H1 (cell line): ENCODE results near the gene RAB24. TPM values are rescaled to one million over a fixed set of nuclear protein-coding genes. Genes with fewer than 3 reads are reported as not detected.

Experiments
- CTCF ChIA-PET: fragments of 300-600 bp; sonication (Branson Sonifier 250); formaldehyde crosslinking; loops from one replicate; lab custom pipeline; 2021; ENCODE audit not compliant: partially characterized antibody; lab: Charles Lee
- POLR2A ChIA-PET: fragments of 300-600 bp; sonication (Branson Sonifier 250); formaldehyde crosslinking; loops from one replicate; lab custom pipeline; 2021; ENCODE audit warnings: inconsistent platforms; ENCODE audit not compliant: partially characterized antibody; lab: Charles Lee
- DNase-seq, 2 experiments: peaks; one replicate each; pipeline versions ENCODE4 v3.0.0 to v3.0.0-alpha.2; 2010 to 2022; ENCODE audit warnings: low spot score in 2 of 2, low read depth in 1 of 2, mixed read lengths in 1 of 2
- FAIRE-seq: peaks from 2 replicates; lab custom pipeline; 2011; peaks lifted over from hg19 to GRCh38; lab: Jason Lieb, UNC
- H2AFZ ChIP-seq: 2 replicates; pipeline ENCODE4 v1.8.1; 2012; ENCODE audit warnings: low read length, inconsistent platforms
- H2AK5ac ChIP-seq: 2 replicates; pipeline ENCODE4 v1.6.1; 2013; ENCODE audit warnings: low read depth, low read length
- H2BK120ac ChIP-seq: replicated peaks from 2 replicates; pipeline ENCODE3; 2013; ENCODE audit warnings: low read depth, low read length, inconsistent platforms
- H2BK12ac ChIP-seq: 2 replicates; pipeline ENCODE4 v1.6.1; 2013; ENCODE audit warnings: low read depth, low read length
- H2BK15ac ChIP-seq: 2 replicates; pipeline ENCODE4 v1.6.1; 2013; ENCODE audit warnings: low read length
- H2BK20ac ChIP-seq: 2 replicates; pipeline ENCODE4 v1.6.1; 2013; ENCODE audit warnings: low read length
- H2BK5ac ChIP-seq: 2 replicates; pipeline ENCODE4 v1.6.1; 2013; ENCODE audit warnings: low read depth, low read length
- H3K14ac ChIP-seq: 2 replicates; pipeline ENCODE4 v1.6.1; 2013; ENCODE audit warnings: inconsistent platforms; ENCODE audit not compliant: insufficient read length
- H3K18ac ChIP-seq: 2 replicates; pipeline ENCODE4 v1.6.1; 2013; ENCODE audit warnings: low read length; ENCODE audit errors: extremely low read depth
- H3K23ac ChIP-seq: 2 replicates; pipeline ENCODE4 v1.6.1; 2013; ENCODE audit warnings: inconsistent platforms; ENCODE audit not compliant: insufficient read length
- H3K23me2 ChIP-seq: 2 replicates; pipeline ENCODE4 v1.6.1; 2013; ENCODE audit warnings: low read depth, low read length
- H3K27ac ChIP-seq: 2 replicates; pipeline ENCODE4 v1.6.1; 2011; ENCODE audit warnings: low read depth, low read length, inconsistent platforms
- H3K27me3 ChIP-seq, 4 experiments: replicated peaks in 1 of 4; 1 replicate in 1 of 4; 2 replicates in 3 of 4; pipeline versions ENCODE4 v1.6.1 to v1.8.1; 2011 to 2013; ENCODE audit warnings: low read length in 3 of 4, mild to moderate bottlenecking in 3 of 4, inconsistent platforms in 2 of 4, mixed read lengths in 2 of 4, moderate library complexity in 1 of 4; ENCODE audit not compliant: control insufficient read depth in 3 of 4, insufficient read depth in 3 of 4; ENCODE audit errors: extremely low read depth in 1 of 4
- H3K36me3 ChIP-seq, 4 experiments: 2 replicates each; pipeline versions ENCODE4 v1.6.1 to v1.8.1; 2011 to 2013; ENCODE audit warnings: mild to moderate bottlenecking in 4 of 4, low read length in 3 of 4, moderate library complexity in 2 of 4, control low read depth in 1 of 4, inconsistent platforms in 1 of 4; ENCODE audit not compliant: insufficient read depth in 4 of 4, control insufficient read depth in 2 of 4
- H3K4ac ChIP-seq: replicated peaks from 2 replicates; pipeline ENCODE3; 2013; ENCODE audit warnings: low read length, low read depth, mixed read lengths, inconsistent platforms; ENCODE audit not compliant: insufficient read length
- H3K4me1 ChIP-seq, 4 experiments: replicated peaks in 1 of 4; 1 replicate in 1 of 4; 2 replicates in 3 of 4; pipeline versions ENCODE4 v1.6.1 to v1.8.1; 2011 to 2013; ENCODE audit warnings: low read length in 3 of 4, inconsistent platforms in 2 of 4, mixed read lengths in 1 of 4; ENCODE audit not compliant: insufficient read depth in 4 of 4, control insufficient read depth in 3 of 4
- H3K4me2 ChIP-seq, 2 experiments: 2 replicates each; pipeline versions ENCODE4 v1.6.1 to v1.8.1; 2011 to 2013; ENCODE audit warnings: low read depth in 2 of 2, low read length in 2 of 2, control low read depth in 1 of 2, inconsistent platforms in 1 of 2, mild to moderate bottlenecking in 1 of 2; ENCODE audit not compliant: insufficient read depth in 1 of 2
- H3K4me3 ChIP-seq, 4 experiments: fragments of 200-600, 300-600 bp in 1 of 4; sonication (generic), shearing (Covaris generic), sonication (Bioruptor Twin) in 1 of 4; 2 replicates each; pipeline versions ENCODE4 v1.5.1 to v1.8.1; 2011 to 2016; ENCODE audit warnings: low read length in 4 of 4, low read depth in 3 of 4, control low read depth in 2 of 4, inconsistent platforms in 2 of 4, mild to moderate bottlenecking in 2 of 4, mixed read lengths in 1 of 4, moderate library complexity in 1 of 4; ENCODE audit not compliant: insufficient read depth in 2 of 4; ENCODE audit errors: extremely low read depth in 1 of 4
- H3K56ac ChIP-seq: replicated peaks from 2 replicates; pipeline ENCODE3; 2013; ENCODE audit warnings: low read depth, mild to moderate bottlenecking, mixed read lengths, low read length, inconsistent platforms; ENCODE audit not compliant: insufficient read length
- H3K79me1 ChIP-seq: 2 replicates; pipeline ENCODE4 v1.6.1; 2013; ENCODE audit warnings: low read depth, low read length, control low read depth
- H3K79me2 ChIP-seq, 2 experiments: 2 replicates each; pipeline versions ENCODE4 v1.6.1 to v1.8.1; 2012 to 2013; ENCODE audit warnings: low read length in 2 of 2, mild to moderate bottlenecking in 2 of 2, inconsistent platforms in 1 of 2; ENCODE audit not compliant: insufficient read depth in 2 of 2, control insufficient read depth in 1 of 2
- H3K9ac ChIP-seq, 4 experiments: replicated peaks in 1 of 4; 1 replicate in 1 of 4; 2 replicates in 3 of 4; pipeline versions ENCODE4 v1.6.1 to v1.8.1; 2011 to 2013; ENCODE audit warnings: low read depth in 3 of 4, low read length in 3 of 4, control low read depth in 2 of 4, mild to moderate bottlenecking in 2 of 4, moderate library complexity in 2 of 4, inconsistent platforms in 1 of 4; ENCODE audit errors: extremely low read depth in 1 of 4
- H3K9me3 ChIP-seq, 2 experiments: 2 replicates each; pipeline versions ENCODE4 v1.6.1 to v1.8.1; 2012 to 2013; ENCODE audit warnings: mild to moderate bottlenecking in 2 of 2, moderate library complexity in 2 of 2, control low read depth in 1 of 2, inconsistent platforms in 1 of 2, low read depth in 1 of 2, low read length in 1 of 2, mixed read lengths in 1 of 2; ENCODE audit not compliant: insufficient read depth in 2 of 2
- H4K20me1 ChIP-seq, 2 experiments: replicated peaks in 1 of 2; 2 replicates each; pipeline versions ENCODE3 to v1.8.1; 2011 to 2013; ENCODE audit warnings: inconsistent platforms in 2 of 2, low read length in 2 of 2, mild to moderate bottlenecking in 1 of 2; ENCODE audit not compliant: insufficient read depth in 2 of 2, control insufficient read depth in 1 of 2
- H4K5ac ChIP-seq: 2 replicates; pipeline ENCODE4 v1.6.1; 2013; ENCODE audit warnings: low read length, low read depth, mixed read lengths, inconsistent platforms; ENCODE audit not compliant: insufficient read length
- H4K8ac ChIP-seq: 2 replicates; pipeline ENCODE4 v1.8.0; 2013; ENCODE audit warnings: mild to moderate bottlenecking, moderate library complexity, low read length, inconsistent platforms; ENCODE audit not compliant: insufficient read depth; ENCODE audit errors: extremely low read depth
- H4K91ac ChIP-seq: replicated peaks from 2 replicates; pipeline ENCODE3; 2013; ENCODE audit warnings: low read length, mixed read lengths, inconsistent platforms; ENCODE audit not compliant: insufficient read length
- CBX5 ChIP-seq: fragments of 300-800, 300-1000 bp; sonication (generic); IDR thresholded peaks from 2 replicates; pipeline ENCODE4 v1.7.1; 2016; ENCODE audit warnings: antibody characterized with exemption, low read length, low read depth
- HDAC2 ChIP-seq, 2 experiments: fragments of 300-600 bp in 1 of 2; sonication (generic) in 1 of 2; IDR thresholded peaks; 2 replicates each; pipeline ENCODE4 v1.6.1; 2011 to 2012; ENCODE audit warnings: low read depth in 2 of 2, low read length in 2 of 2, mild to moderate bottlenecking in 2 of 2, moderate library complexity in 2 of 2, borderline replicate concordance in 1 of 2, inconsistent platforms in 1 of 2
- POLR2AphosphoS5 ChIP-seq: IDR thresholded peaks from 2 replicates; pipeline ENCODE4 v1.6.1; 2011; ENCODE audit warnings: low read depth, low read length
- RAD21 ChIP-seq, 2 experiments: IDR thresholded peaks in 1 of 2; conservative IDR thresholded peaks in 1 of 2; 2 replicates each; pipeline ENCODE4 v1.6.1; 2011; ENCODE audit warnings: low read depth in 2 of 2, low read length in 2 of 2, improper control_type of control experiment in 1 of 2, inconsistent platforms in 1 of 2, mild to moderate bottlenecking in 1 of 2, moderate library complexity in 1 of 2
- RBBP5 ChIP-seq: IDR thresholded peaks from 2 replicates; pipeline ENCODE4 v1.7.1; 2012; ENCODE audit warnings: low read depth, mild to moderate bottlenecking, inconsistent platforms, low read length, moderate library complexity, borderline replicate concordance
- YY1 ChIP-seq: IDR thresholded peaks from 2 replicates; pipeline ENCODE4 v1.6.1; 2011; ENCODE audit warnings: low read depth, mild to moderate bottlenecking, low read length
- WGBS, 2 experiments: shearing (Covaris generic) in 1 of 2; methylation state at CpG; one replicate each; pipeline versions ENCODE4 v1.1.6 to v1.1.7; 2013 to 2015; ENCODE audit warnings: low lambda C conversion rate in 2 of 2, mixed read lengths in 2 of 2, inconsistent platforms in 1 of 2, low coverage in 1 of 2, missing lambda C conversion rate in 1 of 2; ENCODE audit not compliant: insufficient replicate concordance in 2 of 2, insufficient coverage in 1 of 2, insufficient read length in 1 of 2; ENCODE audit errors: extremely low coverage in 1 of 2, missing lambda C conversion rate in 1 of 2; 5-methylcytosine and 5-hydroxymethylcytosine counted together
- polyA plus RNA-seq, 7 experiments: library from polyadenylated mRNA; depleted of rRNA in 3 of 7; stranded (reverse) in 5 of 7; unstranded in 2 of 7; fragments of >200 nt in 5 of 7; fragments of 200-250 nt in 2 of 7; gene quantifications; 1 replicate in 5 of 7; 2 replicates in 1 of 7; 4 replicates in 1 of 7; pipeline versions ENCODE4 v1.2.1 to v1.2.3, GENCODE V29; 2011 to 2013; ENCODE audit warnings: missing spikeins in 2 of 7, mixed read lengths in 2 of 7
- total RNA-seq: library from RNA; stranded (reverse); fragmentation: NEBNext Ultra II Directional; extraction: Animal tissue kit (Norgen Biotek cat#: 25700); gene quantifications from 2 replicates; pipeline ENCODE4 v1.2.1, GENCODE V29; 2021
- TF ChIP-seq, protein P1 (sequence below), 3 experiments: IDR thresholded peaks; 1 replicate in 2 of 3; 2 replicates in 1 of 3; pipeline versions ENCODE4 v1.5.1 to v1.6.1; 2011; ENCODE audit warnings: low read length in 3 of 3, mild to moderate bottlenecking in 3 of 3, inconsistent platforms in 2 of 3, low read depth in 1 of 3, moderate library complexity in 1 of 3; ENCODE audit not compliant: insufficient read depth in 1 of 3; ENCODE audit errors: control extremely low read depth in 1 of 3

RAB24 gene
- total and polyA plus RNA-seq, 2 of the 8 experiments (the other 6 are each of a cell fraction or from before 2014, with no cell fraction given), result 18.8 to 33.8 TPM

DNA sequence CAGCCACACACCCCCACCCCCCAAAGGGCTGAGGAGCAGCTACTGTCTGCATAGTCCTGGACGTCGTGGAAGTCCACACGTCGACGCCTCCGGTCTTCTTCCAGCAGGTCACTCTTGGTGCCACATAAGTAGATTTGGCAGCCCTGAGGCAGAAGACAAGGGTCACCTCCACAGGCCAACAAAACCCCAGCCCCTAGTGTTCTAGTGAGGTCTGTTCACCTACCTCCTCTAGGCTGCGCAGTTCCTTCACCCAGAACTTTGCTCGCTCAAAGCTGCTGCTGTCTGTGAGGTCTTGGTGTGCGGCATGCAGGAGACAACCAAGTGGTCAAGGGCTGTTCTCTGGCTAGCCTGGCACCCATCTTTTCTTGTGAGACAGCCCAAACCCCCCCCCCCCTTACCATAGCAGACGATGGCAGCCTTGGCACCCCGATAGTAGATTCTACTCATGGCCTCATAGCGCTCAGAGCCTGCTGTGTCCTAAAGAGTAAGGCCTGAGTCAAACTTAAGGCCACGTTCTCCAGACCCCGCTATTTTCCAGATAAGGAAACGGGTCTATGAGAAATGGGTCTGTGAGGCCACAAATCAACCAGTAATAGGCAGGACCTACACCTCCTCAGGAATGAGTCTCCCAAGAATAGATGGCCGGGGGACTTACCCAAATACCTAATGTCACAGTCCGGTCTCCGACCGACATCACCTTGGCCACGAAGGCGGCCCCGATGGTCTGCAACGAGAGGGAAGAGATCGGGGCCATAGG, 987 bp downstream of the RAB24 start:
- WGBS, 2 experiments, result 40% methylated on average over 21 of the region's 24 CpGs; no CpG with 5 or more reads in 1 of the 2 experiments
- Histone ChIP-seq H3K23me2 (peaks cover 13% of the 10 kb centered on the region; the same call in 1 of the 2 replicates), H2BK5ac (no peak overlapping the region), H2BK15ac (no peak overlapping the region), H3K9me3 (no peaks in the 10 kb centered on the region), H3K27me3 (no peaks in the 10 kb centered on the region), H3K14ac (no peak overlapping the region), H3K56ac (no peak overlapping the region), H2BK12ac (no peak overlapping the region), H4K8ac (no peak overlapping the region), H3K23ac (no peak overlapping the region), H3K4me1 (peaks cover 3 to 20% (median 6%) of the 10 kb centered on the region in 4 experiments; a peak in 6 of 7 replicates), H3K79me1 (peaks cover 9% of the 10 kb centered on the region), H2BK20ac (no peak overlapping the region), H3K27ac (no peak overlapping the region), H4K91ac (no peak overlapping the region), H3K4me2 (peak overlapping the region; percentile 67 to 81), H2BK120ac (no peak overlapping the region), H3K9ac (no peak overlapping the region; a peak in 1 of 7 replicates), H4K20me1 (peaks cover 9 to 17% of the 10 kb centered on the region in 2 experiments), H3K36me3 (peaks cover 3 to 27% (median 13%) of the 10 kb centered on the region in 4 experiments; a peak in 6 of 8 replicates), H3K4ac (no peak overlapping the region), H2AFZ (no peak overlapping the region), H3K18ac (no peak overlapping the region), H4K5ac (no peak overlapping the region), H3K79me2 (peaks cover 10 to 19% of the 10 kb centered on the region in 2 experiments), H3K4me3 (peak overlapping the region; percentile 91 to 99 (median 94)), H2AK5ac (0 out of 2 replicates have a peak overlapping the region, but pooled peaks have one; percentile 0)
- POLR2A ChIA-PET, result interaction anchor here (0.7 to 12.1 kb wide), 8 partner anchors 8 to 778 kb away, joined by 3 to 111 read pairs (median 4); partner anchors contain the start of genes MXD3 and NSD1
- FAIRE-seq (no peak), DNase-seq (no peak)
- TF ChIP-seq POLR2AphosphoS5, result peak; percentile 59
- TF ChIP-seq YY1, result no peak
- TF ChIP-seq HDAC2 (IDR thresholded peaks at IDR 0.05; ENCODE audit: borderline replicate concordance in 1 of 2, low read depth in 2 of 2, low read length in 2 of 2), result no peak
- TF ChIP-seq RAD21 (IDR thresholded peaks at IDR 0.05 in 1 of 2, conservative IDR thresholded peaks at IDR 0.05 in 1 of 2; ENCODE audit: low read depth in 2 of 2, low read length in 2 of 2), result peak in 1 of 2 experiments; percentile 7; a peak in 1 of 4 replicates
- TF ChIP-seq RBBP5, result 0 out of 2 replicates have a peak, but pooled peaks have one; percentile 6
- TF ChIP-seq CBX5, result no peak
- TF ChIP-seq, protein P1, sequence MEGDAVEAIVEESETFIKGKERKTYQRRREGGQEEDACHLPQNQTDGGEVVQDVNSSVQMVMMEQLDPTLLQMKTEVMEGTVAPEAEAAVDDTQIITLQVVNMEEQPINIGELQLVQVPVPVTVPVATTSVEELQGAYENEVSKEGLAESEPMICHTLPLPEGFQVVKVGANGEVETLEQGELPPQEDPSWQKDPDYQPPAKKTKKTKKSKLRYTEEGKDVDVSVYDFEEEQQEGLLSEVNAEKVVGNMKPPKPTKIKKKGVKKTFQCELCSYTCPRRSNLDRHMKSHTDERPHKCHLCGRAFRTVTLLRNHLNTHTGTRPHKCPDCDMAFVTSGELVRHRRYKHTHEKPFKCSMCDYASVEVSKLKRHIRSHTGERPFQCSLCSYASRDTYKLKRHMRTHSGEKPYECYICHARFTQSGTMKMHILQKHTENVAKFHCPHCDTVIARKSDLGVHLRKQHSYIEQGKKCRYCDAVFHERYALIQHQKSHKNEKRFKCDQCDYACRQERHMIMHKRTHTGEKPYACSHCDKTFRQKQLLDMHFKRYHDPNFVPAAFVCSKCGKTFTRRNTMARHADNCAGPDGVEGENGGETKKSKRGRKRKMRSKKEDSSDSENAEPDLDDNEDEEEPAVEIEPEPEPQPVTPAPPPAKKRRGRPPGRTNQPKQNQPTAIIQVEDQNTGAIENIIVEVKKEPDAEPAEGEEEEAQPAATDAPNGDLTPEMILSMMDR (IDR thresholded peaks at IDR 0.05; ENCODE audit: control extremely low read depth in 1 of 3, insufficient read depth in 1 of 3, low read depth in 1 of 3, low read length in 3 of 3), result peak in 2 of 3 experiments; percentile 11 to 28; a peak in 1 of 4 replicates
- CTCF ChIA-PET, result interaction anchor here (1.2 to 6.5 kb wide), 6 partner anchors 7 to 231 kb away, joined by 3 to 37 read pairs (median 4); no protein-coding TSS in a partner anchor
